Common myeloid progenitor, CD34-positive (primary cell): ENCODE measurements around the gene SPATA2L.
A peak's percentile ranks its signal among the peaks of the same experiment; 100 is the strongest.

Experiments used
- CTCF ChIA-PET: fragments of 350-600 bp; sonication (Branson Sonifier 250); formaldehyde crosslinking; loops from one replicate; lab custom pipeline; 2021; ENCODE audit warnings: antibody characterized with exemption; lab: Charles Lee
- POLR2A ChIA-PET: fragments of 350-600 bp; sonication (Branson Sonifier 250); formaldehyde crosslinking; loops from one replicate; lab custom pipeline; 2021; ENCODE audit warnings: antibody characterized with exemption; lab: Charles Lee
- DNase-seq, 3 donors: peaks; one replicate each; pipeline versions ENCODE4 v3.0.0 to v3.0.0-alpha.2; 2013
- H3K27ac ChIP-seq, 2 experiments: 1 replicate in 1 of 2; 2 replicates in 1 of 2; pipeline ENCODE4 v1.7.0; 2013; ENCODE audit warnings: inconsistent platforms in 2 of 2, low read length in 2 of 2, mild to moderate bottlenecking in 2 of 2, low read depth in 1 of 2, moderate library complexity in 1 of 2; ENCODE audit not compliant: severe bottlenecking in 2 of 2, insufficient read depth in 1 of 2, poor library complexity in 1 of 2
- H3K27me3 ChIP-seq, 5 experiments: replicated peaks in 2 of 5; 1 replicate in 3 of 5; 2 replicates in 2 of 5; pipeline versions ENCODE4 v1.6.1 to v1.7.0; 2013; ENCODE audit warnings: low read length in 4 of 5, mild to moderate bottlenecking in 2 of 5, moderate library complexity in 2 of 5, inconsistent platforms in 1 of 5; ENCODE audit not compliant: insufficient read depth in 5 of 5, control insufficient read depth in 4 of 5
- H3K36me3 ChIP-seq, 4 experiments: 1 replicate in 2 of 4; 2 replicates in 2 of 4; pipeline versions ENCODE4 v1.6.1 to v1.7.0; 2013; ENCODE audit warnings: low read length in 3 of 4, control low read depth in 1 of 4, mild to moderate bottlenecking in 1 of 4; ENCODE audit not compliant: control insufficient read depth in 4 of 4, insufficient read depth in 4 of 4
- H3K4me1 ChIP-seq, 4 experiments: 1 replicate in 3 of 4; 2 replicates in 1 of 4; pipeline versions ENCODE4 v1.6.1 to v1.7.1; 2013; ENCODE audit warnings: low read length in 3 of 4, mild to moderate bottlenecking in 3 of 4, control low read depth in 1 of 4, inconsistent platforms in 1 of 4, moderate library complexity in 1 of 4; ENCODE audit not compliant: control insufficient read depth in 4 of 4, insufficient read depth in 4 of 4; ENCODE audit errors: control extremely low read depth in 1 of 4
- H3K4me3 ChIP-seq, 7 experiments: 1 replicate in 4 of 7; 2 replicates in 3 of 7; pipeline versions ENCODE4 v1.5.1 to v1.7.0; 2013; ENCODE audit warnings: mild to moderate bottlenecking in 7 of 7, low read length in 6 of 7, moderate library complexity in 6 of 7, inconsistent platforms in 2 of 7, low read depth in 2 of 7, control low read depth in 1 of 7; ENCODE audit not compliant: insufficient read depth in 4 of 7, control insufficient read depth in 1 of 7; ENCODE audit errors: extremely low read depth in 1 of 7
- H3K9me3 ChIP-seq, 5 experiments: 1 replicate in 4 of 5; 2 replicates in 1 of 5; pipeline versions ENCODE4 v1.6.1 to v1.7.1; 2013; ENCODE audit warnings: low read length in 4 of 5, mild to moderate bottlenecking in 2 of 5, inconsistent platforms in 1 of 5, low read depth in 1 of 5, moderate library complexity in 1 of 5; ENCODE audit not compliant: control insufficient read depth in 4 of 5, insufficient read depth in 2 of 5; ENCODE audit errors: control extremely low read depth in 1 of 5
- WGBS: methylation state at CpG from one replicate; pipeline ENCODE4 v1.1.5; 2013; ENCODE audit not compliant: insufficient coverage; 5-methylcytosine and 5-hydroxymethylcytosine counted together

Gene SPATA2L

GRCh38 chr16:89708481-89708931, 7.0 kb upstream of the SPATA2L start:
- H3K36me3 ChIP-seq: no peaks in the 10 kb centered on the region
- CTCF ChIA-PET: interaction anchor here (1.0 to 16.5 kb wide), 7 partner anchors 9 to 152 kb away, joined by 3 to 195 read pairs (median 8); partner anchors contain the start of gene VPS9D1
- no peak for DNase-seq
- no peak overlapping the region for H3K4me3 ChIP-seq
- POLR2A ChIA-PET: interaction anchor here (1.5 kb wide), 1 partner anchor 14 kb away, joined by 6 read pairs; no protein-coding TSS in a partner anchor
- peaks cover 0 to 18% (median 14%) of the 10 kb centered on the region in 4 experiments for H3K4me1 ChIP-seq
- 96% methylated on average over 16 of the region's 19 CpGs for WGBS
- no peaks in the 10 kb centered on the region for H3K9me3 ChIP-seq
- H3K27ac ChIP-seq: no peak overlapping the region
- no peaks in the 10 kb centered on the region for H3K27me3 ChIP-seq

- DNase-seq: no peak
- Histone ChIP-seq H3K27ac (no peak overlapping the region), H3K36me3 (no peaks in the 10 kb centered on the region), H3K4me1 (peaks cover 0 to 14% (median 12%) of the 10 kb centered on the region in 4 experiments), H3K4me3 (no peak overlapping the region), H3K9me3 (no peaks in the 10 kb centered on the region), H3K27me3 (no peaks in the 10 kb centered on the region)
- ChIA-PET POLR2A (interaction anchor here (0.9 kb wide), 1 partner anchor 18 kb away, joined by 3 read pairs; no protein-coding TSS in a partner anchor), CTCF (interaction anchor here (1.0 to 16.5 kb wide), 10 partner anchors 10 to 156 kb away, joined by 3 to 195 read pairs (median 9); partner anchors contain the start of gene VPS9D1)
- WGBS: 98% methylated on average over 9 of the region's 9 CpGs
Measured at GRCh38 chr16:89707695-89708094, 6.2 kb upstream of the SPATA2L start.

- no peaks in the 10 kb centered on the region for H3K9me3 ChIP-seq
- H3K27ac ChIP-seq: no peak overlapping the region
- ChIA-PET CTCF (interaction anchor here (0.6 to 16.5 kb wide), 26 partner anchors 11 to 203 kb away, joined by 3 to 195 read pairs (median 4); partner anchors contain the start of genes TCF25 and VPS9D1), POLR2A (interaction anchor here (0.6 to 1.2 kb wide), 4 partner anchors 12 to 19 kb away, joined by 3 to 4 read pairs (median 3); partner anchors contain the start of gene VPS9D1)
- 95% methylated on average over 13 of the region's 14 CpGs for WGBS
- H3K36me3 ChIP-seq: no peaks in the 10 kb centered on the region
- DNase-seq: no peak
- H3K4me1 ChIP-seq: peaks cover 0 to 9% (median 6%) of the 10 kb centered on the region in 4 experiments
- peak overlapping the region in 1 of 7 experiments; percentile 40 for H3K4me3 ChIP-seq
- H3K27me3 ChIP-seq: no peaks in the 10 kb centered on the region
Measured at GRCh38 chr16:89706518-89707260, 5.2 kb upstream of the SPATA2L start.

GRCh38 chr16:89705006-89705405, 3.5 kb upstream of the SPATA2L start:
- WGBS: 89% methylated on average over 12 of the region's 15 CpGs
- Histone ChIP-seq H3K4me1 (peaks cover 2 to 24% (median 18%) of the 10 kb centered on the region in 4 experiments), H3K27me3 (no peaks in the 10 kb centered on the region), H3K4me3 (no peak overlapping the region), H3K27ac (no peak overlapping the region), H3K9me3 (no peaks in the 10 kb centered on the region), H3K36me3 (no peaks in the 10 kb centered on the region)
- ChIA-PET POLR2A (no interaction called here), CTCF (interaction anchor here (1.1 to 16.5 kb wide), 11 partner anchors 8 to 205 kb away, joined by 3 to 195 read pairs (median 15); partner anchors contain the start of gene VPS9D1)
- DNase-seq: no peak

GRCh38 chr16:89704281-89704680, 2.8 kb upstream of the SPATA2L start:
- CTCF ChIA-PET: interaction anchor here (0.7 to 16.5 kb wide), 7 partner anchors 13 to 206 kb away, joined by 3 to 195 read pairs (median 17); partner anchors contain the start of gene VPS9D1
- Histone ChIP-seq H3K4me3 (no peak overlapping the region), H3K27ac (no peak overlapping the region), H3K27me3 (no peaks in the 10 kb centered on the region), H3K9me3 (no peaks in the 10 kb centered on the region), H3K36me3 (no peaks in the 10 kb centered on the region), H3K4me1 (peaks cover 2 to 27% (median 22%) of the 10 kb centered on the region in 4 experiments)
- WGBS: 91% methylated on average over 11 of the region's 13 CpGs
- POLR2A ChIA-PET: no interaction called here
- DNase-seq: no peak

- POLR2A ChIA-PET: interaction anchor here (0.6 to 1.2 kb wide), 5 partner anchors 19 to 918 kb away, joined by 3 to 4 read pairs (median 4); partner anchors contain the start of genes CHMP1A, SPATA33 and ZNF276
- peaks cover 0 to 11% (median 5%) of the 10 kb centered on the region in 4 experiments for H3K36me3 ChIP-seq
- peak overlapping the region; percentile 61 to 84 (median 71) for H3K4me3 ChIP-seq
- peak overlapping the region in 1 of 2 experiments; percentile 66 for H3K27ac ChIP-seq
- H3K4me1 ChIP-seq: peaks cover 2 to 34% (median 32%) of the 10 kb centered on the region in 4 experiments
- H3K9me3 ChIP-seq: no peaks in the 10 kb centered on the region
- CTCF ChIA-PET: interaction anchor here (0.8 to 16.5 kb wide), 24 partner anchors 8 to 163 kb away, joined by 3 to 195 read pairs (median 4); partner anchors contain the start of gene CDK10
- DNase-seq: peak in 2 of 3 donors; percentile 66 to 74
- 1% methylated on average over 68 of the region's 78 CpGs for WGBS
- H3K27me3 ChIP-seq: no peaks in the 10 kb centered on the region
Measured at GRCh38 chr16:89700649-89701424, 668 bp downstream of the SPATA2L start.
